ENCODE measurements around the gene ST7.

The ST7 gene

DNA sequence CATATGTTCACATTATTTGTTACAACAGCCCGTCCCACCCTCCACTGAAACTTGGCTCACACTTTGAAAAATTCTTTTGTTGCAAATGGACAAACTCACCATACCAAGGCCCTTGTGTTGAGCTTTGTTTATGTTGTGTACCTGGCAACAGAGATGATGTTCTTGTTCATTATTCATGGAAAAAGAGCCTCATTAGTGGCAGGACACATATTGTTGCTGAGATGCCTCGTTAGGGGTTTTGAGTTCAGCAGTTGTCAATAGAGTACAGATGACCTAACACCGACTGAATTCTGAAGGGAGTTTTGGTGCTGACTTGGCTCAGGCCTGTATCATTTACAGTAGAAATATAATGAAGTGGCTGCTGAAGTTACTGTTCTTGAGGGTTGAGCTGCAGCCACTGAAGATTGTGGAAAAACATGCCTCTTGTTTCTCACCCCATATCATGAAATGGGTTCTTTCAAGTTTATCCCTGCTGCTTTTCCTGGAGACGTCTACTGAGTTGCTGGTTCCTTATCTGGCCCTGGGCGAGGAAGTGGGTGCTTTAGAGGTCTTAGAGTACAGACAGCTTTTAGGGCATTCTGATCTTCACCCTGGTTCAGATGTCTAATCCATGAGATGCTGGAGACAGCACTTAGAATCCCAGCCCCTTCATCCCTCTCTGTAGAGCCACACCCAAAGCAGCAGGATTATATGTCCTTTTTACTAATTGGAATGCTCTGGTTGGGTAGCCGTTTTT is 219.9 kb downstream of the ST7 start:
- no peak for ATAC-seq
- TF ChIP-seq BACH2 (CRISPR knock-in tag; IDR thresholded peaks at IDR 0.05; ENCODE audit: borderline replicate concordance), result no peak
- no peak for TF ChIP-seq CSDC2 (CRISPR knock-in tag; IDR thresholded peaks at IDR 0.05)
- TF ChIP-seq ZNF8 (CRISPR knock-in tag; IDR thresholded peaks at IDR 0.05), result no peak
- no peak for TF ChIP-seq ZNF70 (CRISPR knock-in tag; IDR thresholded peaks at IDR 0.05)
- TF ChIP-seq, protein P1, sequence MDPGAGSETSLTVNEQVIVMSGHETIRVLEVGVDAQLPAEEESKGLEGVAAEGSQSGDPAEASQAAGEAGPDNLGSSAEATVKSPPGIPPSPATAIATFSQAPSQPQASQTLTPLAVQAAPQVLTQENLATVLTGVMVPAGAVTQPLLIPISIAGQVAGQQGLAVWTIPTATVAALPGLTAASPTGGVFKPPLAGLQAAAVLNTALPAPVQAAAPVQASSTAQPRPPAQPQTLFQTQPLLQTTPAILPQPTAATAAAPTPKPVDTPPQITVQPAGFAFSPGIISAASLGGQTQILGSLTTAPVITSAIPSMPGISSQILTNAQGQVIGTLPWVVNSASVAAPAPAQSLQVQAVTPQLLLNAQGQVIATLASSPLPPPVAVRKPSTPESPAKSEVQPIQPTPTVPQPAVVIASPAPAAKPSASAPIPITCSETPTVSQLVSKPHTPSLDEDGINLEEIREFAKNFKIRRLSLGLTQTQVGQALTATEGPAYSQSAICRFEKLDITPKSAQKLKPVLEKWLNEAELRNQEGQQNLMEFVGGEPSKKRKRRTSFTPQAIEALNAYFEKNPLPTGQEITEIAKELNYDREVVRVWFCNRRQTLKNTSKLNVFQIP (CRISPR knock-in tag; IDR thresholded peaks at IDR 0.05; ENCODE audit: borderline replicate concordance, low read depth), result no peak
- no peak for TF ChIP-seq ZFP30 (CRISPR knock-in tag; IDR thresholded peaks at IDR 0.05)
- no peak for TF ChIP-seq ZFP3 (CRISPR knock-in tag; IDR thresholded peaks at IDR 0.05)
- no peak for TF ChIP-seq ZC3H10 (CRISPR knock-in tag; IDR thresholded peaks at IDR 0.05)
- TF ChIP-seq SNAI2 (CRISPR knock-in tag; IDR thresholded peaks at IDR 0.05), result no peak
- TF ChIP-seq ISL1 (CRISPR knock-in tag; IDR thresholded peaks at IDR 0.05), result no peak
- TF ChIP-seq, protein P2, sequence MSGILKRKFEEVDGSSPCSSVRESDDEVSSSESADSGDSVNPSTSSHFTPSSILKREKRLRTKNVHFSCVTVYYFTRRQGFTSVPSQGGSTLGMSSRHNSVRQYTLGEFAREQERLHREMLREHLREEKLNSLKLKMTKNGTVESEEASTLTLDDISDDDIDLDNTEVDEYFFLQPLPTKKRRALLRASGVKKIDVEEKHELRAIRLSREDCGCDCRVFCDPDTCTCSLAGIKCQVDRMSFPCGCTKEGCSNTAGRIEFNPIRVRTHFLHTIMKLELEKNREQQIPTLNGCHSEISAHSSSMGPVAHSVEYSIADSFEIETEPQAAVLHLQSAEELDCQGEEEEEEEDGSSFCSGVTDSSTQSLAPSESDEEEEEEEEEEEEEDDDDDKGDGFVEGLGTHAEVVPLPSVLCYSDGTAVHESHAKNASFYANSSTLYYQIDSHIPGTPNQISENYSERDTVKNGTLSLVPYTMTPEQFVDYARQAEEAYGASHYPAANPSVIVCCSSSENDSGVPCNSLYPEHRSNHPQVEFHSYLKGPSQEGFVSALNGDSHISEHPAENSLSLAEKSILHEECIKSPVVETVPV (CRISPR knock-in tag; IDR thresholded peaks at IDR 0.05), result no peak

DNA sequence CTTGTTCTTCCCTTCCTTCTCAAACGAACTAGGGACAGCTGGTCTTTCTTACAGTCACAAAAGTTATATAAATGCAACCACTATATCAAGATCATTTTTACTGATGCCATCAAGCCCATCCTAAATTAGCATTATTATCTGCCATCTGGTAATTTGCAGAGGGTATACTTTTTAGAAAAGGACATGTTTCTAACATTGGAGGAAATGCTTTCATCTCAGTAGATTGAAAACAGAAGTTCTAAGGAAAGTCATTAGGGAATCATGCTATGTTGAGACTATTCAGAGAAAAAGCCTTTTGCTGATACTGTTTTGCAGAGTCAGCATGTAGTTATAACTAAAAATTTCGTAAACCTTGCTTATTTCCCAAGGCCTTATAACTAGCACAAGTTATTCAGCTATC is 222.9 kb downstream of the ST7 start:
- no peak for ATAC-seq
- TF ChIP-seq, protein P3, sequence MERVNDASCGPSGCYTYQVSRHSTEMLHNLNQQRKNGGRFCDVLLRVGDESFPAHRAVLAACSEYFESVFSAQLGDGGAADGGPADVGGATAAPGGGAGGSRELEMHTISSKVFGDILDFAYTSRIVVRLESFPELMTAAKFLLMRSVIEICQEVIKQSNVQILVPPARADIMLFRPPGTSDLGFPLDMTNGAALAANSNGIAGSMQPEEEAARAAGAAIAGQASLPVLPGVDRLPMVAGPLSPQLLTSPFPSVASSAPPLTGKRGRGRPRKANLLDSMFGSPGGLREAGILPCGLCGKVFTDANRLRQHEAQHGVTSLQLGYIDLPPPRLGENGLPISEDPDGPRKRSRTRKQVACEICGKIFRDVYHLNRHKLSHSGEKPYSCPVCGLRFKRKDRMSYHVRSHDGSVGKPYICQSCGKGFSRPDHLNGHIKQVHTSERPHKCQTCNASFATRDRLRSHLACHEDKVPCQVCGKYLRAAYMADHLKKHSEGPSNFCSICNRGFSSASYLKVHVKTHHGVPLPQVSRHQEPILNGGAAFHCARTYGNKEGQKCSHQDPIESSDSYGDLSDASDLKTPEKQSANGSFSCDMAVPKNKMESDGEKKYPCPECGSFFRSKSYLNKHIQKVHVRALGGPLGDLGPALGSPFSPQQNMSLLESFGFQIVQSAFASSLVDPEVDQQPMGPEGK (CRISPR knock-in tag; IDR thresholded peaks at IDR 0.05; ENCODE audit: borderline replicate concordance), result peak; percentile 27; the same call in 1 of the 2 replicates
- TF ChIP-seq CSDC2 (CRISPR knock-in tag; IDR thresholded peaks at IDR 0.05) (no peak), PPARA (CRISPR knock-in tag; IDR thresholded peaks at IDR 0.05; ENCODE audit: borderline replicate concordance) (no peak), ZFP30 (CRISPR knock-in tag; IDR thresholded peaks at IDR 0.05) (no peak), ISL1 (CRISPR knock-in tag; IDR thresholded peaks at IDR 0.05) (0 out of 2 replicates have a peak, but pooled peaks have one; percentile 20), ZC3H10 (CRISPR knock-in tag; IDR thresholded peaks at IDR 0.05) (no peak), ESRRG (CRISPR knock-in tag; IDR thresholded peaks at IDR 0.05) (no peak), BACH2 (CRISPR knock-in tag; IDR thresholded peaks at IDR 0.05; ENCODE audit: borderline replicate concordance) (no peak), TCF4 (CRISPR knock-in tag; IDR thresholded peaks at IDR 0.05; ENCODE audit: borderline replicate concordance) (peak; percentile 61; the same call in 1 of the 2 replicates)
- TF ChIP-seq, protein P1 (CRISPR knock-in tag; IDR thresholded peaks at IDR 0.05; ENCODE audit: borderline replicate concordance, low read depth), result no peak
- TF ChIP-seq, protein P4, sequence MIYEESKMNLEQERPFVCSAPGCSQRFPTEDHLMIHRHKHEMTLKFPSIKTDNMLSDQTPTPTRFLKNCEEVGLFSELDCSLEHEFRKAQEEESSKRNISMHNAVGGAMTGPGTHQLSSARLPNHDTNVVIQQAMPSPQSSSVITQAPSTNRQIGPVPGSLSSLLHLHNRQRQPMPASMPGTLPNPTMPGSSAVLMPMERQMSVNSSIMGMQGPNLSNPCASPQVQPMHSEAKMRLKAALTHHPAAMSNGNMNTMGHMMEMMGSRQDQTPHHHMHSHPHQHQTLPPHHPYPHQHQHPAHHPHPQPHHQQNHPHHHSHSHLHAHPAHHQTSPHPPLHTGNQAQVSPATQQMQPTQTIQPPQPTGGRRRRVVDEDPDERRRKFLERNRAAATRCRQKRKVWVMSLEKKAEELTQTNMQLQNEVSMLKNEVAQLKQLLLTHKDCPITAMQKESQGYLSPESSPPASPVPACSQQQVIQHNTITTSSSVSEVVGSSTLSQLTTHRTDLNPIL (CRISPR knock-in tag; IDR thresholded peaks at IDR 0.05; ENCODE audit: low read depth), result no peak
- TF ChIP-seq, protein P5, sequence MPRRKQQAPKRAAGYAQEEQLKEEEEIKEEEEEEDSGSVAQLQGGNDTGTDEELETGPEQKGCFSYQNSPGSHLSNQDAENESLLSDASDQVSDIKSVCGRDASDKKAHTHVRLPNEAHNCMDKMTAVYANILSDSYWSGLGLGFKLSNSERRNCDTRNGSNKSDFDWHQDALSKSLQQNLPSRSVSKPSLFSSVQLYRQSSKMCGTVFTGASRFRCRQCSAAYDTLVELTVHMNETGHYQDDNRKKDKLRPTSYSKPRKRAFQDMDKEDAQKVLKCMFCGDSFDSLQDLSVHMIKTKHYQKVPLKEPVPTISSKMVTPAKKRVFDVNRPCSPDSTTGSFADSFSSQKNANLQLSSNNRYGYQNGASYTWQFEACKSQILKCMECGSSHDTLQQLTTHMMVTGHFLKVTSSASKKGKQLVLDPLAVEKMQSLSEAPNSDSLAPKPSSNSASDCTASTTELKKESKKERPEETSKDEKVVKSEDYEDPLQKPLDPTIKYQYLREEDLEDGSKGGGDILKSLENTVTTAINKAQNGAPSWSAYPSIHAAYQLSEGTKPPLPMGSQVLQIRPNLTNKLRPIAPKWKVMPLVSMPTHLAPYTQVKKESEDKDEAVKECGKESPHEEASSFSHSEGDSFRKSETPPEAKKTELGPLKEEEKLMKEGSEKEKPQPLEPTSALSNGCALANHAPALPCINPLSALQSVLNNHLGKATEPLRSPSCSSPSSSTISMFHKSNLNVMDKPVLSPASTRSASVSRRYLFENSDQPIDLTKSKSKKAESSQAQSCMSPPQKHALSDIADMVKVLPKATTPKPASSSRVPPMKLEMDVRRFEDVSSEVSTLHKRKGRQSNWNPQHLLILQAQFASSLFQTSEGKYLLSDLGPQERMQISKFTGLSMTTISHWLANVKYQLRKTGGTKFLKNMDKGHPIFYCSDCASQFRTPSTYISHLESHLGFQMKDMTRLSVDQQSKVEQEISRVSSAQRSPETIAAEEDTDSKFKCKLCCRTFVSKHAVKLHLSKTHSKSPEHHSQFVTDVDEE (CRISPR knock-in tag; IDR thresholded peaks at IDR 0.05), result 0 out of 2 replicates have a peak, but pooled peaks have one; percentile 47

DNA sequence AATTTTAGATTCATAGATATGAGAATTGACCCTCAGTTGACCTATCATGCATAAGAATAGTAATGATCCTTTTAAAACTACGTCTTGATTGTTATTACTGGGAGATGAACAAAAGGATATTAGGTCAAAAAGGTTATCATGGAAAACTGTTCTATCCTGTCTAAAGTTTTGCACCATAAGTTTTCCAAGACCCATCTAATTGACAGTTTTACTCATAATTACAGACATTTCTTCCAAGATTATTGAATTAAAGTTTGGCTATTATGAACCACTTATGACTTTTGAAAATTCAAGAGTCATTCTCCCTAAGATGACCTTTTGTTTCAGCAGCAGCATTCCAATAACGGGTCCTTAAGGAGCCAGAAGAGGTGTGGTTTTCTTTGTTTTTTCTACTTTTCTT is 225.3 kb downstream of the ST7 start:
- no peak for ATAC-seq
- TF ChIP-seq, protein P3 (CRISPR knock-in tag; IDR thresholded peaks at IDR 0.05; ENCODE audit: borderline replicate concordance), result 0 out of 2 replicates have a peak, but pooled peaks have one; percentile 30
- TF ChIP-seq ZFP3 (CRISPR knock-in tag; IDR thresholded peaks at IDR 0.05) (no peak), ESRRG (CRISPR knock-in tag; IDR thresholded peaks at IDR 0.05) (no peak), ISL1 (CRISPR knock-in tag; IDR thresholded peaks at IDR 0.05) (peak; percentile 96)
- TF ChIP-seq, protein P4 (CRISPR knock-in tag; IDR thresholded peaks at IDR 0.05; ENCODE audit: low read depth), result 0 out of 2 replicates have a peak, but pooled peaks have one; percentile 18

Measured in SK-N-SH treated with all-trans-retinoic acid at 6 μM for 48 hours (cell line).